Measurements from ENCODE around the gene TMEM259. TPM values are rescaled to one million over a fixed set of nuclear protein-coding genes. Genes with fewer than 3 reads are reported as not detected.

Gene TMEM259
- total and polyA plus RNA-seq, 8 donors = 65.9 to 448 (median 90.0) TPM

DNA sequence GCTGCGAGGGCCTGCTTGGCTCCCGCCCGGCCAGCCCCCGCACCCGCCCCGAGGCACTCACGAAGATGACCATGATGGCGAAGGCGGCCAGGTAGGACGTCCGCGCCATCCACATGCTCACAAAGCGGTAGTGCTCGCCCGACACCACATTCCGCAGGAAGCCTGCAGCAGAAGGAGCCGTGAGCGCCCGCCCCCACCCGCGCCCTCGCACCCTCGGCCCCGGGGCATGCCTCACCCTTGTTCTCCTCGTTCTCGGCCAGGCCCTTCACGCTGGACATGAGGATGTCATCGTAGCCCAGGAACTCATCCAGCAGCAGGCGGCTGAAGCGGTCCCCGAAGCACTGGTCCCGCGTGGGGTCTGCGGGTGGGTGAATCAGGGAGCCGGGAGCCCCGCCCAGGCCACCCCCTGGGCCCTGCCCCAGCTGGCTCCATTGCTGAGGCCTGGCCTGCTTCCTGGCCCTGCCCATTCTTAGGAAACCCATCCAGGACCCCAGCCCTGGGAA lies 9.0 kb downstream of the TMEM259 start:
- no peak for FAIRE-seq

GRCh38 chr19:1010586-1011510 lies 10.1 kb downstream of the TMEM259 start:
- WGBS, 2 donors = 93 to 94% methylated on average over 49 to 56 of the region's 56 CpGs
- FAIRE-seq (no peak), DNase-seq (peak in 3 of 6 donors; percentile 48 to 78 (median 56)), ATAC-seq (no peak)
- intact Hi-C loops (cut with DNase I) = no loop called here
- no peaks in the 10 kb centered on the region for H3K9me3 ChIP-seq
- peaks cover 0 to 49% (median 21%) of the 10 kb centered on the region in 3 donors for H3K36me3 ChIP-seq
- H3K4me3 ChIP-seq = no peak overlapping the region
- no peak for TF ChIP-seq CTCF (IDR thresholded peaks at IDR 0.05)
- H3K27me3 ChIP-seq = no peaks in the 10 kb centered on the region
- H3K4me1 ChIP-seq = peaks cover 0 to 1% (median 0%) of the 10 kb centered on the region in 3 donors
- H3K27ac ChIP-seq = no peak overlapping the region

More for the DNA sequence above, 9.0 kb downstream of the TMEM259 start:
- no peak for ATAC-seq
- Histone ChIP-seq H3K4me3 (no peak overlapping the region), H3K36me3 (peaks cover 0 to 49% (median 21%) of the 10 kb centered on the region in 3 donors), H3K27ac (no peak overlapping the region), H3K4me1 (peaks cover 9 to 10% (median 10%) of the 10 kb centered on the region in 3 donors), H3K9me3 (no peaks in the 10 kb centered on the region), H3K27me3 (no peaks in the 10 kb centered on the region)
- intact Hi-C loops (cut with DNase I) = no loop called here
- TF ChIP-seq CTCF (IDR thresholded peaks at IDR 0.05) = no peak
- WGBS, 2 donors = 96 to 97% methylated on average over 36 of the region's 36 CpGs
- DNase-seq = peak in 2 of 6 donors; percentile 31 to 64

- DNase-seq (peak in 3 of 6 donors; percentile 42 to 77 (median 56)), FAIRE-seq (no peak), ATAC-seq (no peak)
- no peaks in the 10 kb centered on the region for H3K9me3 ChIP-seq
- no peaks in the 10 kb centered on the region for H3K4me1 ChIP-seq
- no peak for TF ChIP-seq CTCF (IDR thresholded peaks at IDR 0.05)
- H3K27me3 ChIP-seq = no peaks in the 10 kb centered on the region
- H3K36me3 ChIP-seq = peaks cover 0 to 49% (median 21%) of the 10 kb centered on the region in 3 donors
- 88 to 91% methylated on average over 28 to 29 of the region's 29 CpGs for WGBS, 2 donors
- H3K4me3 ChIP-seq = no peak overlapping the region
- intact Hi-C loops (cut with DNase I) = no loop called here
- no peak overlapping the region for H3K27ac ChIP-seq
Measured at GRCh38 chr19:1009981-1010538, 10.9 kb downstream of the TMEM259 start.

GRCh38 chr19:1009041-1009980 lies 11.6 kb downstream of the TMEM259 start:
- intact Hi-C loops (cut with DNase I) = no loop called here
- no peak for TF ChIP-seq CTCF (IDR thresholded peaks at IDR 0.05)
- ATAC-seq (peak in 2 of 4 donors; percentile 2 to 17), DNase-seq (peak in 3 of 6 donors; percentile 42 to 82 (median 59)), FAIRE-seq (no peak)
- no peak overlapping the region for H3K27ac ChIP-seq
- H3K4me1 ChIP-seq = no peaks in the 10 kb centered on the region
- no peaks in the 10 kb centered on the region for H3K9me3 ChIP-seq
- WGBS, 2 donors = 88 to 90% methylated on average over 86 to 92 of the region's 92 CpGs
- peaks cover 0 to 49% (median 21%) of the 10 kb centered on the region in 3 donors for H3K36me3 ChIP-seq
- H3K4me3 ChIP-seq = no peak overlapping the region
- H3K27me3 ChIP-seq = no peaks in the 10 kb centered on the region
